Common myeloid progenitor, CD34-positive (primary cell): ENCODE measurements around the gene ARRB1.
"Not testable (repeated sequence)": the region's sequence is repeated elsewhere in the genome, so short reads cannot be mapped to it uniquely, and the experiment has no call there.

Experiments
- CTCF ChIA-PET: fragments of 350-600 bp; sonication (Branson Sonifier 250); formaldehyde crosslinking; loops from one replicate; lab custom pipeline; 2021; ENCODE audit warnings: antibody characterized with exemption; lab: Charles Lee
- POLR2A ChIA-PET: fragments of 350-600 bp; sonication (Branson Sonifier 250); formaldehyde crosslinking; loops from one replicate; lab custom pipeline; 2021; ENCODE audit warnings: antibody characterized with exemption; lab: Charles Lee
- DNase-seq, 3 donors: peaks; one replicate each; pipeline versions ENCODE4 v3.0.0 to v3.0.0-alpha.2; 2013
- H3K27ac ChIP-seq, 2 experiments: 1 replicate in 1 of 2; 2 replicates in 1 of 2; pipeline ENCODE4 v1.7.0; 2013; ENCODE audit warnings: inconsistent platforms in 2 of 2, low read length in 2 of 2, mild to moderate bottlenecking in 2 of 2, low read depth in 1 of 2, moderate library complexity in 1 of 2; ENCODE audit not compliant: severe bottlenecking in 2 of 2, insufficient read depth in 1 of 2, poor library complexity in 1 of 2
- H3K27me3 ChIP-seq, 5 experiments: replicated peaks in 2 of 5; 1 replicate in 3 of 5; 2 replicates in 2 of 5; pipeline versions ENCODE4 v1.6.1 to v1.7.0; 2013; ENCODE audit warnings: low read length in 4 of 5, mild to moderate bottlenecking in 2 of 5, moderate library complexity in 2 of 5, inconsistent platforms in 1 of 5; ENCODE audit not compliant: insufficient read depth in 5 of 5, control insufficient read depth in 4 of 5
- H3K36me3 ChIP-seq, 4 experiments: 1 replicate in 2 of 4; 2 replicates in 2 of 4; pipeline versions ENCODE4 v1.6.1 to v1.7.0; 2013; ENCODE audit warnings: low read length in 3 of 4, control low read depth in 1 of 4, mild to moderate bottlenecking in 1 of 4; ENCODE audit not compliant: control insufficient read depth in 4 of 4, insufficient read depth in 4 of 4
- H3K4me1 ChIP-seq, 4 experiments: 1 replicate in 3 of 4; 2 replicates in 1 of 4; pipeline versions ENCODE4 v1.6.1 to v1.7.1; 2013; ENCODE audit warnings: low read length in 3 of 4, mild to moderate bottlenecking in 3 of 4, control low read depth in 1 of 4, inconsistent platforms in 1 of 4, moderate library complexity in 1 of 4; ENCODE audit not compliant: control insufficient read depth in 4 of 4, insufficient read depth in 4 of 4; ENCODE audit errors: control extremely low read depth in 1 of 4
- H3K4me3 ChIP-seq, 7 experiments: 1 replicate in 4 of 7; 2 replicates in 3 of 7; pipeline versions ENCODE4 v1.5.1 to v1.7.0; 2013; ENCODE audit warnings: mild to moderate bottlenecking in 7 of 7, low read length in 6 of 7, moderate library complexity in 6 of 7, inconsistent platforms in 2 of 7, low read depth in 2 of 7, control low read depth in 1 of 7; ENCODE audit not compliant: insufficient read depth in 4 of 7, control insufficient read depth in 1 of 7; ENCODE audit errors: extremely low read depth in 1 of 7
- H3K9me3 ChIP-seq, 5 experiments: 1 replicate in 4 of 5; 2 replicates in 1 of 5; pipeline versions ENCODE4 v1.6.1 to v1.7.1; 2013; ENCODE audit warnings: low read length in 4 of 5, mild to moderate bottlenecking in 2 of 5, inconsistent platforms in 1 of 5, low read depth in 1 of 5, moderate library complexity in 1 of 5; ENCODE audit not compliant: control insufficient read depth in 4 of 5, insufficient read depth in 2 of 5; ENCODE audit errors: control extremely low read depth in 1 of 5
- WGBS: methylation state at CpG from one replicate; pipeline ENCODE4 v1.1.5; 2013; ENCODE audit not compliant: insufficient coverage; 5-methylcytosine and 5-hydroxymethylcytosine counted together

Gene ARRB1

GRCh38 chr11:75373201-75373600 lies 21.7 kb upstream of the ARRB1 start:
- no peak for DNase-seq
- POLR2A ChIA-PET: interaction anchor here (1.5 kb wide), 1 partner anchor 11 kb away, joined by 5 read pairs; no protein-coding TSS in a partner anchor
- Histone ChIP-seq H3K4me3 (no peak overlapping the region), H3K4me1 (peaks cover 0 to 49% (median 20%) of the 10 kb centered on the region in 4 experiments), H3K27ac (no peak overlapping the region), H3K36me3 (no peaks in the 10 kb centered on the region), H3K9me3 (peaks cover 0 to 3% (median 0%) of the 10 kb centered on the region in 5 experiments), H3K27me3 (no peaks in the 10 kb centered on the region)
- WGBS: 95% methylated on average over 6 of the region's 8 CpGs
- CTCF ChIA-PET: interaction anchor here (0.6 to 20.1 kb wide), 8 partner anchors 8 to 40 kb away, joined by 3 to 455 read pairs (median 8); no protein-coding TSS in a partner anchor

- H3K4me3 ChIP-seq: peak overlapping the region in 1 of 7 experiments; percentile 2
- POLR2A ChIA-PET: interaction anchor here (1.5 kb wide), 1 partner anchor 10 kb away, joined by 5 read pairs; no protein-coding TSS in a partner anchor
Observed at GRCh38 chr11:75371949-75372876, 20.8 kb upstream of the ARRB1 start.

GRCh38 chr11:75369560-75370255 lies 18.2 kb upstream of the ARRB1 start:
- peaks cover 0 to 66% (median 30%) of the 10 kb centered on the region in 4 experiments for H3K4me1 ChIP-seq
- peak; percentile 84 to 96 (median 94) for DNase-seq
- peak overlapping the region in 4 of 7 experiments; percentile 37 to 64 (median 51) for H3K4me3 ChIP-seq
- H3K36me3 ChIP-seq: no peaks in the 10 kb centered on the region
- ChIA-PET POLR2A (no interaction called here), CTCF (interaction anchor here (0.6 to 2.7 kb wide), 9 partner anchors 11 to 207 kb away, joined by 3 to 11 read pairs (median 4); no protein-coding TSS in a partner anchor)
- no peaks in the 10 kb centered on the region for H3K27me3 ChIP-seq
- peak overlapping the region in 1 of 2 experiments; percentile 40 for H3K27ac ChIP-seq
- 46% methylated on average over 4 of the region's 6 CpGs for WGBS
- H3K9me3 ChIP-seq: peaks cover 0 to 3% (median 0%) of the 10 kb centered on the region in 5 experiments

More at GRCh38 chr11:75371949-75372876, 20.8 kb upstream of the ARRB1 start:
- WGBS: 91% methylated on average over 4 of the region's 8 CpGs
- CTCF ChIA-PET: interaction anchor here (0.6 to 1.9 kb wide), 17 partner anchors 9 to 209 kb away, joined by 3 to 25 read pairs (median 3); no protein-coding TSS in a partner anchor
- Histone ChIP-seq H3K27me3 (no peaks in the 10 kb centered on the region), H3K4me1 (peaks cover 0 to 59% (median 22%) of the 10 kb centered on the region in 4 experiments), H3K27ac (peak overlapping the region in 1 of 2 experiments; percentile 34), H3K36me3 (no peaks in the 10 kb centered on the region), H3K9me3 (peaks cover 0 to 3% (median 0%) of the 10 kb centered on the region in 5 experiments)
- no peak for DNase-seq

- ChIA-PET CTCF (interaction anchor here (1.1 to 1.5 kb wide), 2 partner anchors 9 to 14 kb away, joined by 4 to 6 read pairs; no protein-coding TSS in a partner anchor), POLR2A (interaction anchor here (0.6 kb wide), 1 partner anchor 13 kb away, joined by 4 read pairs; no protein-coding TSS in a partner anchor)
- DNase-seq, H3K9me3 ChIP-seq, H3K27me3 ChIP-seq, H3K27ac ChIP-seq, H3K36me3 ChIP-seq, H3K4me3 ChIP-seq: not testable (repeated sequence)
- H3K4me1 ChIP-seq: peaks cover 0 to 67% (median 26%) of the 10 kb centered on the region in 4 experiments
- WGBS: 86% methylated on average over 1 of the region's 5 CpGs
Observed at GRCh38 chr11:75366826-75367225, 15.4 kb upstream of the ARRB1 start.

GRCh38 chr11:75365711-75366181 lies 14.3 kb upstream of the ARRB1 start:
- POLR2A ChIA-PET: no interaction called here
- 100% methylated on average over 1 of the region's 2 CpGs for WGBS
- peak in 2 of 3 donors; percentile 71 to 79 for DNase-seq

GRCh38 chr11:75362285-75362684 lies 10.8 kb upstream of the ARRB1 start:
- not testable (repeated sequence) for H3K27ac ChIP-seq, H3K36me3 ChIP-seq, H3K27me3 ChIP-seq, DNase-seq, H3K4me3 ChIP-seq, H3K9me3 ChIP-seq
- H3K4me1 ChIP-seq: peaks cover 0 to 30% (median 9%) of the 10 kb centered on the region in 4 experiments
- ChIA-PET CTCF (interaction anchor here (0.8 to 2.2 kb wide), 7 partner anchors 10 to 83 kb away, joined by 3 to 13 read pairs (median 5); partner anchors contain the start of gene ARRB1), POLR2A (interaction anchor here (0.9 to 1.2 kb wide), 2 partner anchors 10 to 11 kb away, joined by 3 to 5 read pairs; partner anchors contain the start of gene ARRB1)
- WGBS: no CpG with 5 or more reads among the region's 4 CpGs

More at GRCh38 chr11:75365711-75366181, 14.3 kb upstream of the ARRB1 start:
- Histone ChIP-seq H3K9me3 (peaks cover 0 to 3% (median 0%) of the 10 kb centered on the region in 5 experiments), H3K27ac (no peak overlapping the region), H3K4me1 (peaks cover 0 to 58% (median 21%) of the 10 kb centered on the region in 4 experiments), H3K27me3 (no peaks in the 10 kb centered on the region), H3K36me3 (no peaks in the 10 kb centered on the region), H3K4me3 (peak overlapping the region in 1 of 7 experiments; percentile 2)
- CTCF ChIA-PET: interaction anchor here (1.0 to 1.5 kb wide), 4 partner anchors 11 to 86 kb away, joined by 4 to 5 read pairs (median 4); no protein-coding TSS in a partner anchor
